GM03348 (cell line): ENCODE data around the gene PSMD3.
A peak's percentile ranks its signal among the peaks of the same experiment; 100 is the strongest.
"Not testable (repeated sequence)": the region's sequence is repeated elsewhere in the genome, so short reads cannot be mapped to it uniquely, and the experiment has no call there.

ENCODE experiments used
- DNase-seq: peaks from one replicate; pipeline ENCODE4 v3.0.0; 2012; ENCODE audit warnings: low spot score

Gene PSMD3

DNA sequence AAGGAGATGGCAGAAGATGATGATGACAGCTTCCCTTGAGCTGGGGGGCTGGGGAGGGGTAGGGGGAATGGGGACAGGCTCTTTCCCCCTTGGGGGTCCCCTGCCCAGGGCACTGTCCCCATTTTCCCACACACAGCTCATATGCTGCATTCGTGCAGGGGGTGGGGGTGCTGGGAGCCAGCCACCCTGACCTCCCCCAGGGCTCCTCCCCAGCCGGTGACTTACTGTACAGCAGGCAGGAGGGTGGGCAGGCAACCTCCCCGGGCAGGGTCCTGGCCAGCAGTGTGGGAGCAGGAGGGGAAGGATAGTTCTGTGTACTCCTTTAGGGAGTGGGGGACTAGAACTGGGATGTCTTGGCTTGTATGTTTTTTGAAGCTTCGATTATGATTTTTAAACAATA is 16.9 kb downstream of the PSMD3 start:
- DNase-seq = no peak

DNA sequence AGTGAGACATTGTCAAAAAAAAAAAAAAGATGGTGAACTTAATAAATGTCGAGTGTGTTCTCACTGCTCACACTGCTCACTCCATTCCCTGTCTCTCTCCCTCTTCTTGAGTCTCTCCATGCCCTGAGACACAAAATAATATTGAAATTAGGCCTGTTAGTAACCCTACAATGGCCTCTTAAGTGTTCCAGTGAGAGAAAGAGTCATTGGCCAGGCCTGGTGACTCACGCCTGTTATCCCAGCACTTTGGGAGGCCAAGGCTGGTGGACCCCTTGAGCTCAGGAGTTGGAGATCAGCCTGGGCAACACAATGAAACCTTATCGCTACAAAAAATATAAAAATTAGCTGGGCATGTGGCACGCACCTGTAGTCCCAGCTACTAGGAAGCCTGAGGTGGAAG is 18.5 kb downstream of the PSMD3 start:
- DNase-seq = no peak

DNA sequence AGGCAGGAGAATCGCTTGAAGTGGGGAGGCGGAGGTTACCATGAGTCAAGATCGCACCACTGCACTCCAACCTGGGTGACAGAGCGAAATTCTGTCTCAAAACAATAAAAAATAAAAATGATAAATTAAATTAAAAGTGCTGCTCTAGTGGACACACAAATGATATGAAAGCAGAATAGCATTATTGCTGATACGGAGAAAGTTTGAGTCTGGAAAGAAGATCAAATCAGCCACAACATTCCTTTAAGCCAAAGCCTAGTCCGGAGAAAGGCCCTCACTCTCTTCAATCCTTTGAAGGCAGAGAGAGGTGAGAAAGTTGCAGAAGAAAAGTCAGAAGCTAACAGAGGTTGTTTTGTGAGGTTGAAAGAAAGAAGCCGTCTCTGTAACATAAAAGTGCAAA is 19.6 kb downstream of the PSMD3 start:
- DNase-seq = no peak

DNA sequence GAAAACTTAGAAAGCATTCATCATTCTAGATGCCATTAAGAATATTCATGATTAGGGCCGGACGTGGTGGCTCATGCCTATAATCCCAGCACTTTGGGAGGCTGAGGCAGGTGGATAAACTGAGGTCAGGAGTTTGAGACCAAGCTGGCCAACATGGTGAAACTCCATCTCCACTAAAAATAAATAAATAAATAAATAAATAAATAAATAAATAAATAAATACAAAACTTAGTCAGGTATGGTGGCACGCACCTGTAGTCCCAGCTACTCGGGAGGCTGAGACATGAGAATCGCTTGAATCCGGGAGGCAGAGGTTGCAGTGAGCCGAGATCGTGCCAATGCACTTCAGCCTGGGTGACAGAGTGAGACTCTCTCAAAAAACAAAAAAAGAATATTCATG is 20.7 kb downstream of the PSMD3 start:
- not testable (repeated sequence) for DNase-seq

DNA sequence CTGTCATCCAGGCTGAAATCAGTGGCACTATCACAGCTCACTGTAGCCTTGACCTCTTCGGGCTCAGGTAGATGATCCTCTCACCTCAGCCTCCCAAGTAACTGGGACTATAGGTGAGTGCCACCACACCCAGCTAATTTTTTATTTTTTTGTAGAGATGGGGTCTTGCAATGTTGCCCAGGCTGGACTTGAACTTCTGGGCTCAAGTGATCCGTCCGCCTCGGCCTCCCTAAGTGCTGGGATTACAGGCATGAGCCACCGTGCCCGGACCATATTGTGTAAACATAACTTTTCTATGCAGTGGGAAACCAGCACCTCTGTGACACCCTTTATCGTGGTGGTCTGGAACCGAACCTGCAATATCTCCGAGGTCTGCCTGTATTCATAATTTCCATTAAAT is 23.5 kb downstream of the PSMD3 start:
- no peak for DNase-seq

DNA sequence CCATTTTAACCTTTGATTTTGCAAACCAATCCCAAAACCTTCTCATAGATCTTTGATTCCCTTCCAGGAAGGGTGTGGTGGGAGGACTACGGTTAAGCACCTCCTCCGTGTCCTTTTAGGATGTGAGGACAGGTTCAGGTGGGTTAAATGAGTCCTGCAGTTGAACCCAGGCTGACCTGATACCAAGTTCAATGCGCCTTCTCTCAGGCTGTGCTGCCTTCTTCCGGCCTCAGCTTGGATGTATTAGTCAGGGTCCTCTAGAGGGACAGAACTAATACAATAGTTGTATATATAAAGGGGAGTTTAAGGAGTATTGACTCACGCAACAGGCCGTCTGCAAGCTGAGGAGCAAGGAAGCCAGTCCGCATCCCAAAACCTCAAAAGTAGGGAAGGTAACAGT is 24.1 kb downstream of the PSMD3 start:
- DNase-seq = no peak

DNA sequence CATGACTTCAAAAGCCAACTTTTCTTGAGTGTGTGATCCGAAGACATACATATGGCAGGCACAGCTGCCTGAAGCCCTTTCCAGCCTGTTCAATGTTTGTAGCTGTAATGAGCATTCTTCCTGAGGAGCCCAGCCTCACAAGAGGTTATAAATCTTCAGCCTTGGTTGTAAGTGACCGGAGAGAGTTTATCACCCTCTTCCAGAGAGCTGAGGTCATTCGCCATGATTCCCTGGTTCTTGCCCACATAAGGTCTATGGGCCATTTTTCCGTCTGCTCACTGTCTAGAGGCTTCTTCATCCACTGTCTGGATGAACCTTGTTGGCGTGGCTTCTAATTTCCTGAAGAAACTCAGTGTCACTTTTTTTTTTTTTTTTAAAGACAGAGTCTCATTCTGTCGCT is 24.9 kb downstream of the PSMD3 start:
- DNase-seq = no peak

DNA sequence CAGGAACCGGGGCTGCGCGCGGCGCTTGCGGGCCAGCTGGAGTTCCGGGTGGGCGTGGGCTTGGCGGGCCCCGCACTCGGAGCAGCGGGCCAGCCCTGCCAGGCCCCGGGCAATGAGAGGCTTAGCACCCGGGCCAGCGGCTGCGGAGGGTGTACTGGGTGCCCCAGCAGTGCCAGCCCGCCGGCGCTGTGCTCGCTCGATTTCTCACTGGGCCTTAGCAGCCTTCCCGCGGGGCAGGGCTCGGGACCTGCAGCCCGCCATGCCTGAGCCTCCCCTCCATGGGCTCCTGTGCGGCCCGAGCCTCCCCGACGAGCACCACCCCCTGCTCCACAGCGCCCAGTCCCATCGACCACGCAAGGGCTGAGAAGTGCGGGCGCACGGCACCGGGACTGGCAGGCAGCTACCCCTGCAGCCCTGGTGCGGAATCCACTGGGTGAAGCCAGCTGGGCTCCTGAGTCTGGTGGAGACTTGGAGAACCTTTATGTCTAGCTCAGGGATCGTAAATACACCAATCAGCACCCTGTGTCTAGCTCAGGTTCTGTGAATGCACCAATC is 30.4 kb downstream of the PSMD3 start:
- not testable (repeated sequence) for DNase-seq

DNA sequence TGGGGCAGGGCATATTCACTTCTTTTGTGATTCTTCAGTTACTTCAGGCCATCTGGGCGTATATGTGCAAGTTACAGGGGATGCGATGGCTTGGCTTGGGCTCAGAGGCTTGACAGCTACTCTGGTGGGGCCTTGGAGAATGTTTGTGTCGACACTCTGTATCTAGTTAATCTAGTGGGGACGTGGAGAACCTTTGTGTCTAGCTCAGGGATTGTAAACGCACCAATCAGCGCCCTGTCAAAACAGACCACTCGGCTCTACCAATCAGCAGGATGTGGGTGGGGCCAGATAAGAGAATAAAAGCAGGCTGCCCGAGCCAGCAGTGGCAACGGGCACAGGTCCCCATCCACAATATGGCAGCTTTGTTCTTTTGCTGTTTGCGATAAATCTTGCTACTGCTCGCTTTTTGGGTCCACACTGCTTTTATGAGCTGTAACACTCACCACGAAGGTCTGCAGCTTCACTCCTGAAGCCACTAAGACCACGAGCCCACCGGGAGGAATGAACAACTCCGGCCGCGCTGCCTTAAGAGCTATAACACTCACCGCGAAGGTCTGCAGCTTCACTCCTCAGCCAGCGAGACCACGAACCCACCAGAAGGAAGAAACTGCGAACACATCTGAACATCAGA is 31.5 kb downstream of the PSMD3 start:
- DNase-seq = not testable (repeated sequence)

DNA sequence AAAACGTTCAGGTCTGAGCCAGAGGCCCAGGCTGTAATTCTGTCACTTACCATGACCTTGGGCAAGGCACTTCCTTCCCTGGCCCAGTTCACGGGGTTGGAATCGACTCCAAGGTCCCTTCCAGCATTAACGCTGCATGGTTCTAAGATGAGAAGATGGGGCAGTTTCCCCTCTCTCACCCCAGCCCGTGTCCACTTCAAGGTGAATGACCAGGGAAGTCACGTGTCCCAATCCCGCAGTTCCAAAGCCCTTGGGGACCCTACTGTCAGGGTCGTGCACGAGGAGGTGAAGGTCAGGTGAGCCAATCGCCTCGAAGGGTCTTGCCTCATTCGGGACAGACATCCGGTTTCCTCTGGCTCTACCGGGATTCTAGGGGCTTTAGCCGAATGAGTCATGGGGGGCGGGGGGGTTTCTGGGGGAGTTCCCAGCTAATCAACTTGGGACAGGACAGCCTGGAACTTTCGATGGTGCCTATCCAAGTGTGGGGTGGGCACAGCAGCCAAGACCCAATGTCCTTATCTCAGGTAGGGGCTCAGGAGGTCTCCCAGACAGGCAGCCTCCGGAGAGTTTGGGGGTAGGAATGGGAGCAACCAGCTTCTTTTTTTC is 33.9 kb downstream of the PSMD3 start:
- no peak for DNase-seq

DNA sequence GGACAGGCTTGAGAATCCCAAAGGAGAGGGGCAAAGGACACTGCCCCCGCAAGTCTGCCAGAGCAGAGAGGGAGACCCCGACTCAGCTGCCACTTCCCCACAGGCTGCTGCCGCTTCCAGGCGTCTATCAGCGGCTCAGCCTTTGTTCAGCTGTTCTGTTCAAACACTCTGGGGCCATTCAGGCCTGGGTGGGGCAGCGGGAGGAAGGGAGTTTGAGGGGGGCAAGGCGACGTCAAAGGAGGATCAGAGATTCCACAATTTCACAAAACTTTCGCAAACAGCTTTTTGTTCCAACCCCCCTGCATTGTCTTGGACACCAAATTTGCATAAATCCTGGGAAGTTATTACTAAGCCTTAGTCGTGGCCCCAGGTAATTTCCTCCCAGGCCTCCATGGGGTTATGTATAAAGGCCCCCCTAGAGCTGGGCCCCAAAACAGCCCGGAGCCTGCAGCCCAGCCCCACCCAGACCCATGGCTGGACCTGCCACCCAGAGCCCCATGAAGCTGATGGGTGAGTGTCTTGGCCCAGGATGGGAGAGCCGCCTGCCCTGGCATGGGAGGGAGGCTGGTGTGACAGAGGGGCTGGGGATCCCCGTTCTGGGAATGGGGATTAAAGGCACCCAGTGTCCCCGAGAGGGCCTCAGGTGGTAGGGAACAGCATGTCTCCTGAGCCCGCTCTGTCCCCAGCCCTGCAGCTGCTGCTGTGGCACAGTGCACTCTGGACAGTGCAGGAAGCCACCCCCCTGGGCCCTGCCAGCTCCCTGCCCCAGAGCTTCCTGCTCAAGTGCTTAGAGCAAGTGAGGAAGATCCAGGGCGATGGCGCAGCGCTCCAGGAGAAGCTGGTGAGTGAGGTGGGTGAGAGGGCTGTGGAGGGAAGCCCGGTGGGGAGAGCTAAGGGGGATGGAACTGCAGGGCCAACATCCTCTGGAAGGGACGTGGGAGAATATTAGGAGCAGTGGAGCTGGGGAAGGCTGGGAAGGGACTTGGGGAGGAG is 34.7 kb downstream of the PSMD3 start, which contains the start of gene CSF3:
Gene CSF3 (plus strand): TSS at position 436 of the 993 bp plus-strand sequence. CDS start 35 bp downstream, at position 471.
- no peak for DNase-seq

DNA sequence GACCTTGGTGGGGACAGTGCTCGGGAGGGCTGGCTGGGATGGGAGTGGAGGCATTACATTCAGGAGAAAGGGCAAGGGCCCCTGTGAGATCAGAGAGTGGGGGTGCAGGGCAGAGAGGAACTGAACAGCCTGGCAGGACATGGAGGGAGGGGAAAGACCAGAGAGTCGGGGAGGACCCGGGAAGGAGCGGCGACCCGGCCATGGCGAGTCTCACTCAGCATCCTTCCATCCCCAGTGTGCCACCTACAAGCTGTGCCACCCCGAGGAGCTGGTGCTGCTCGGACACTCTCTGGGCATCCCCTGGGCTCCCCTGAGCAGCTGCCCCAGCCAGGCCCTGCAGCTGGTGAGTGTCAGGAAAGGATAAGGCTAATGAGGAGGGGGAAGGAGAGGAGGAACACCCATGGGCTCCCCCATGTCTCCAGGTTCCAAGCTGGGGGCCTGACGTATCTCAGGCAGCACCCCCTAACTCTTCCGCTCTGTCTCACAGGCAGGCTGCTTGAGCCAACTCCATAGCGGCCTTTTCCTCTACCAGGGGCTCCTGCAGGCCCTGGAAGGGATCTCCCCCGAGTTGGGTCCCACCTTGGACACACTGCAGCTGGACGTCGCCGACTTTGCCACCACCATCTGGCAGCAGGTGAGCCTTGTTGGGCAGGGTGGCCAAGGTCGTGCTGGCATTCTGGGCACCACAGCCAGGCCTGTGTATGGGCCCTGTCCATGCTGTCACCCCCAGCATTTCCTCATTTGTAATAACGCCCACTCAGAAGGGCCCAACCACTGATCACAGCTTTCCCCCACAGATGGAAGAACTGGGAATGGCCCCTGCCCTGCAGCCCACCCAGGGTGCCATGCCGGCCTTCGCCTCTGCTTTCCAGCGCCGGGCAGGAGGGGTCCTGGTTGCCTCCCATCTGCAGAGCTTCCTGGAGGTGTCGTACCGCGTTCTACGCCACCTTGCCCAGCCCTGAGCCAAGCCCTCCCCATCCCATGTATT is 35.7 kb downstream of the PSMD3 start:
- DNase-seq = no peak

DNA sequence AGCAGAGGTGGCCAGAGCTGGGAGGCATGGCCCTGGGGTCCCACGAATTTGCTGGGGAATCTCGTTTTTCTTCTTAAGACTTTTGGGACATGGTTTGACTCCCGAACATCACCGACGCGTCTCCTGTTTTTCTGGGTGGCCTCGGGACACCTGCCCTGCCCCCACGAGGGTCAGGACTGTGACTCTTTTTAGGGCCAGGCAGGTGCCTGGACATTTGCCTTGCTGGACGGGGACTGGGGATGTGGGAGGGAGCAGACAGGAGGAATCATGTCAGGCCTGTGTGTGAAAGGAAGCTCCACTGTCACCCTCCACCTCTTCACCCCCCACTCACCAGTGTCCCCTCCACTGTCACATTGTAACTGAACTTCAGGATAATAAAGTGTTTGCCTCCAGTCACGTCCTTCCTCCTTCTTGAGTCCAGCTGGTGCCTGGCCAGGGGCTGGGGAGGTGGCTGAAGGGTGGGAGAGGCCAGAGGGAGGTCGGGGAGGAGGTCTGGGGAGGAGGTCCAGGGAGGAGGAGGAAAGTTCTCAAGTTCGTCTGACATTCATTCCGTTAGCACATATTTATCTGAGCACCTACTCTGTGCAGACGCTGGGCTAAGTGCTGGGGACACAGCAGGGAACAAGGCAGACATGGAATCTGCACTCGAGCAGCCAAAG is 36.9 kb downstream of the PSMD3 start:
- DNase-seq = no peak

DNA sequence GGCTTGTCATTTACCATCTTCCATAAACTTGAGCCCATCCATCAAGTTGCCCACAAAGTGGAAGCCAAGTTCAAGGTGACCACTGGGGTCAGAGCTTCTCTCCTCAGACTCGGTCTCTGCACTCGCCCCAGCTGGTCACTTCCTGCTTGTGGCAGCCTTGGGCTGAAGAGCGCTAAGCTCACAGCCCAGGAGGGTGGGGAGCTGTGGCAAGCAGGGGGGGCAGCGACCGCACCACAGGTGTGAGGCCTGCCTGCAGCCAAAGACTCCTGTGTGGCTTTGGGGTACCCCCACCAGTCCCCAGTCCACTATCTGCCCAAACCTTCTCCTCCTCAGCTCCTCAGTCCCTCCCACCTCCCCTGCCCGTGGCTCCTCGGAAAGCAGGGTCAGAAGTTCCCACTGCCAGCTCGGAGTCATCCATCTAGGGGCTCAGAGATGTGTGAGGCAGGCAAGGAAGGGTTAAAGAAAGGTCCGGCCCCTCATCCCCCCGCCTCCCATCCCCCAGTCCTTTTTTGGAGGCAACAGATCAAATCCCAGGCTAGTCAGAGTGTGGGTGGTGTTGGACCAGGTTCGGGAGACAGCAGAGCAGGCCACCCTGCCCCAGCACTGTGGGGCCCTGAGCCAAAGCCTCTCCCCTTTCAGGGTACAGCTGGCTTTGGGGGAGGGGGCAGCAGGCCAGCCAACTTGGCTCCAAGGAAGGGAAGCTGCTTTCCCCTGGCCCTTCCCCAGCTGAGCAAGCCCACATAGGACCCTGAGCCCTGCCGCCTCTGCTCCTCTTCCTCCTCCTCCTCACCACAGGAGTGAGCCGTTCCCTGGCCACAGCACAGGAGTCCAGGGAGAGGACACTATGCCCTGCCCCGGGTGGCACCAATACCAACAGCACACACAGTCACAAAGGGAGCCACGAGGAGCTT is 37.9 kb downstream of the PSMD3 start:
- DNase-seq = peak; percentile 59

DNA sequence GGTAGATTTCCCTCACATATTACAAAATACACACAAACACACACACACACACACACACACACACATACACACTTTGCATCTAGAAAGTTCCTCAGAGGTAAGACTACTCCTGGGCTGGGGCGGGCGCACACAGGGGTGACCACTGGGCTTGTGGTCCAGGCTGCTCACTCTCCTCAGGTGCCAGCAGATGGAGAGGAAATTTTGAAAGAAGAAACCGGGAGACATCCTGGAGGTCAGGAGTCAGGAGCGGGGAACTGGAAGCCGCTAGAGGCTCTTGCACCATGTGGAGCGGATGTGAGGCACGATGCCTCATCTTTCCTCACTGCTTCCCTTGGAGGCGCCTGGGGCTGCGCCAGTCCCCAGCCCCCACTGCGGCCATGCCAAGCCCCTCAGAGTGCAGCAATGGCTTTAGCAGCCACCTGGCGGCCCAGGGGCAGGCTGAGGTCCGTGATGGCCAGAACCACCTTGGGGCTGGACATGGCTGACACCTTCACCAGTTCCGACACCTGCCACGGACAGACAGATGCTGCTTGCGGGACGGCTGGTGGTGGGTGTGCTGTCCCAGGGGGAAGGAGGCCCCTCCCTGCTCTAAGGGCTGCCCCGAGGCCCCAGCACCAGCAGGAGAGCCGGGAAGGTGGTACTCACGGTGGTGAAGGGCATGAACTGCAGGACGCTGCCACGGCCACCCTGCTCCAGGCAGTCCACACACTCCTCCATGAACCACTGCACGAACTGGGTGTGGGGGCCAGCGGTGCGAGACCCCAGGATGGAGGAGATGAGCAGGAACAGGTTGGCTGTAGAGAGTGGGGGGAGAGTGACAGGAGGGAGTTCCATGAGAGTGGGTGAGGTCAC is 38.8 kb downstream of the PSMD3 start:
- peak; percentile 82 for DNase-seq

DNA sequence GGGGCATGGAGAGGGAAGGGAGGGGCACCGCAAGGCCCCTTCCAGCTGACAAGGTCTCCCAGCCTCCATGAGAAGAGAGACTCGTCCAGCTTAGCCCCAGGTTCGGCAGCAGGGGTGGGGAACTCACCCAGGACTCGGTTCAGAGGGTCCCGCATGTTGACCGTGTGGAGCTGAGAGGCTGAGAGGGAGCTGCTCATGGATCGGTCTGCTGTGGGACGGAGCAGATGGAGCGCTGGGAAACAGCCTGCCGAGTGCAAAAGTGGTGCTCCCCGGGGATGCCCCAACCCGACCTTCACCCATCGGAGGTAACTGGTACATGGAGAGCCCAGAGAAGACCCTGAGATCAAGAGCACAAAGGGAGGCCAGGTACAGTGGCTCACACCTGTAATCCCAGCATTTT is 39.5 kb downstream of the PSMD3 start:
- no peak for DNase-seq

DNA sequence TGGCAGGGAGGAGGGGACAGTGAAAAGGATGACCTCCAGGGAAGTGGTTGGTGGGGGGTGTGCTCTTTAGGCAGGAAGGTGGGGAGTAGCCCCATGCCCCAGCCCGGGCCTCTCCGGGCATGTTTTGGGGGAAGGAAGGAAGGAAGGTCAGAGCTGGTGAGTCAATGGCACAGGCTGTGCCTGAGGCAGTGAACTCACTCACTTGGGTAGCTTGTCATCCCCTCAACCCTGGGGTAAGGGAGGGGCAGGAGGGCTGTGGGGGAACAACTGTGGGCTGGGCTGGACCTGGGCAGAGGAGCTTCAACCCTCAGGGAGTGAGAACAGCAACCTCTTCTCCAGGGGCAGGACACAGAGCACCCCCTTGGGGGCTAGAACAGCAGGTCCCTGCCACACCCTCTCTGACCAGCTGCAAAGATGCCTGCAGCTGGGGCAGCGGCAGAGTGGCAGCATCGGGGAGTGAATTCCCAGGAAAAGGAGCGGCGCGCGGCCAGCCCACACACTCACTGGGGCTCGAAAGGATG is 40.9 kb downstream of the PSMD3 start:
- DNase-seq = peak; percentile 78

DNA sequence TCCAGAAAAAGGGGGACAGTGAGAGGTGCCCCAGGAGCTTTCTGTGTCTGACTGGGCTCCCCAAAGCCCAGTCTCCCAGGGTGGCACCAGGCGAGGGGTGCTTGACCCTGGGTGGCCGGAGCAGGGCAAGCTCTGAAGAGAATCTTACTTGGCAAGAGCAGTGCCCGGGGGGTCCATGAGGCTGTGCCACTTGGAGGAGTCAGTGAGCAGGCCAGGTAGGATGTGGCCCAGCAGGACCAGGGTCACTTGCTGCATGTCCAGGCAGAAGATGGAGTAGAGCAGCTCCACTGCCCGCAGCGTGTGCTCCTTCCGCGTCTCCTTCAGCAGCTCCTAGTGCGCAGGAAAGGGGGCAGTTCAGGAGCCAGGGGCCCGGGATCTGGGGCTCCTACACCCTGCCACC is 41.9 kb downstream of the PSMD3 start:
- DNase-seq = no peak
